Measurements from ENCODE around the gene QRFP.

QRFP gene

GRCh38 chr9:130903194-130904069 lies 6.8 kb upstream of the QRFP start:
- H3K4me1 ChIP-seq (ENCODE audit: low read length): no peaks in the 10 kb centered on the region

GRCh38 chr9:130902204-130903185 lies 5.9 kb upstream of the QRFP start:
- no peaks in the 10 kb centered on the region for H3K4me1 ChIP-seq (ENCODE audit: low read length)
- no peak for TF ChIP-seq EZH2 (optimal IDR thresholded peaks at IDR 0.05; ENCODE audit: low read depth, low read length)
- no peak for TF ChIP-seq CTCF (IDR thresholded peaks at IDR 0.05; ENCODE audit: low read length)
- TF ChIP-seq EZH2phosphoT487 (IDR thresholded peaks at IDR 0.05; ENCODE audit: low read length): no peak
- H3K4me2 ChIP-seq (ENCODE audit: low read depth, low read length): no peak overlapping the region
- no peaks in the 10 kb centered on the region for H3K9me2 ChIP-seq (replicated peaks; ENCODE audit: insufficient read depth, low read length)
- H3K27me3 ChIP-seq (replicated peaks; ENCODE audit: insufficient read depth, low read length): peaks cover 94% of the 10 kb centered on the region
- H3K27ac ChIP-seq (ENCODE audit: low read length): no peak overlapping the region
- no peak overlapping the region for H2AFZ ChIP-seq (ENCODE audit: low read length)
- no peaks in the 10 kb centered on the region for H3K79me2 ChIP-seq (ENCODE audit: low read length)
- no peaks in the 10 kb centered on the region for H3F3A ChIP-seq (ENCODE audit: insufficient read depth, low read length)
- no peaks in the 10 kb centered on the region for H4K20me1 ChIP-seq (ENCODE audit: insufficient read depth, low read length)
- H3K4me3 ChIP-seq (ENCODE audit: low read length): no peak overlapping the region
- no peak overlapping the region for H3K9ac ChIP-seq (ENCODE audit: low read length)
- DNase-seq: no peak
- H3K36me3 ChIP-seq (replicated peaks; ENCODE audit: insufficient read depth, low read length): no peaks in the 10 kb centered on the region
- no peaks in the 10 kb centered on the region for H3K9me3 ChIP-seq (replicated peaks; ENCODE audit: insufficient read depth, low read length)

More at GRCh38 chr9:130903194-130904069, 6.8 kb upstream of the QRFP start:
- no peak overlapping the region for H3K4me2 ChIP-seq (ENCODE audit: low read depth, low read length)
- no peaks in the 10 kb centered on the region for H3F3A ChIP-seq (ENCODE audit: insufficient read depth, low read length)
- no peaks in the 10 kb centered on the region for H4K20me1 ChIP-seq (ENCODE audit: insufficient read depth, low read length)
- no peak overlapping the region for H2AFZ ChIP-seq (ENCODE audit: low read length)
- H3K9me3 ChIP-seq (replicated peaks; ENCODE audit: insufficient read depth, low read length): no peaks in the 10 kb centered on the region
- no peak overlapping the region for H3K9ac ChIP-seq (ENCODE audit: low read length)
- no peaks in the 10 kb centered on the region for H3K9me2 ChIP-seq (replicated peaks; ENCODE audit: insufficient read depth, low read length)
- H3K36me3 ChIP-seq (replicated peaks; ENCODE audit: insufficient read depth, low read length): no peaks in the 10 kb centered on the region
- H3K27me3 ChIP-seq (replicated peaks; ENCODE audit: insufficient read depth, low read length): peaks cover 94% of the 10 kb centered on the region
- H3K4me3 ChIP-seq (ENCODE audit: low read length): no peak overlapping the region
- TF ChIP-seq CTCF (IDR thresholded peaks at IDR 0.05; ENCODE audit: low read length) (no peak), EZH2phosphoT487 (IDR thresholded peaks at IDR 0.05; ENCODE audit: low read length) (no peak), EZH2 (optimal IDR thresholded peaks at IDR 0.05; ENCODE audit: low read depth, low read length) (no peak)
- no peak for DNase-seq
- H3K27ac ChIP-seq (ENCODE audit: low read length): no peak overlapping the region
- no peaks in the 10 kb centered on the region for H3K79me2 ChIP-seq (ENCODE audit: low read length)

- Histone ChIP-seq H3K4me3 (ENCODE audit: low read length) (no peak overlapping the region), H3K9me3 (replicated peaks; ENCODE audit: insufficient read depth, low read length) (no peaks in the 10 kb centered on the region), H3K79me2 (ENCODE audit: low read length) (no peaks in the 10 kb centered on the region), H4K20me1 (ENCODE audit: insufficient read depth, low read length) (no peaks in the 10 kb centered on the region), H2AFZ (ENCODE audit: low read length) (no peak overlapping the region), H3F3A (ENCODE audit: insufficient read depth, low read length) (no peaks in the 10 kb centered on the region), H3K27ac (ENCODE audit: low read length) (no peak overlapping the region), H3K27me3 (replicated peaks; ENCODE audit: insufficient read depth, low read length) (peaks cover 95% of the 10 kb centered on the region), H3K36me3 (replicated peaks; ENCODE audit: insufficient read depth, low read length) (no peaks in the 10 kb centered on the region), H3K4me2 (ENCODE audit: low read depth, low read length) (no peak overlapping the region), H3K9ac (ENCODE audit: low read length) (no peak overlapping the region), H3K4me1 (ENCODE audit: low read length) (no peaks in the 10 kb centered on the region), H3K9me2 (replicated peaks; ENCODE audit: insufficient read depth, low read length) (no peaks in the 10 kb centered on the region)
- TF ChIP-seq CTCF (IDR thresholded peaks at IDR 0.05; ENCODE audit: low read length) (no peak), EZH2phosphoT487 (IDR thresholded peaks at IDR 0.05; ENCODE audit: low read length) (no peak), EZH2 (optimal IDR thresholded peaks at IDR 0.05; ENCODE audit: low read depth, low read length) (no peak)
- no peak for DNase-seq
Measured at GRCh38 chr9:130901498-130902203, 5.0 kb upstream of the QRFP start.
